HepG2 (cell line): Measurements from ENCODE around the gene SOX8. TPM values are rescaled to one million over a fixed set of nuclear protein-coding genes. Genes with fewer than 3 reads are reported as not detected.

ENCODE experiments used
- ATAC-seq: fragments of 200-7000 bp; cut with Tn5 transposase; 3 replicates; pipeline ENCODE4 v1.9.1; 2020; ENCODE audit warnings: mild to moderate bottlenecking, moderate library complexity
- BruUV-seq: library from RNA; stranded (reverse); fragments of 400-500 nt; replicated peaks from 2 replicates; lab custom pipeline; 2021; lab: Mats Ljungman, UMichigan
- CTCF ChIA-PET: fragments of 300-600 bp; formaldehyde crosslinking; extraction: SDS; loops from one replicate; lab custom pipeline; 2021; ENCODE audit warnings: low total read pairs, inconsistent platforms, low intra/inter-chr PET ratio; lab: Yijun Ruan, JAX
- POLR2A ChIA-PET: fragments of 350-600 bp; sonication (Branson Sonifier 250); formaldehyde crosslinking; loops from one replicate; lab custom pipeline; 2020; ENCODE audit warnings: antibody characterized with exemption, inconsistent platforms; lab: Yijun Ruan, JAX
- DNase-seq: peaks from one replicate; pipeline ENCODE4 v3.0.0-alpha.2; 2015; ENCODE audit warnings: low spot score
- FAIRE-seq: peaks from 3 replicates; lab custom pipeline; 2011; peaks lifted over from hg19 to GRCh38; lab: Jason Lieb, UNC
- H2AFZ ChIP-seq: one replicate; pipeline ENCODE4 v1.6.1; 2011; ENCODE audit warnings: low read length, inconsistent platforms
- H3K27ac ChIP-seq: fragments of 300-600 bp; 3 replicates; pipeline ENCODE4 v1.8.0; 2011; ENCODE audit warnings: mixed run types, mild to moderate bottlenecking, mixed read lengths, low read length, inconsistent platforms; ENCODE audit not compliant: insufficient read depth; ENCODE audit errors: extremely low read length
- H3K27me3 ChIP-seq, 2 experiments: fragments of 200-600 bp in 1 of 2; 2 replicates in 1 of 2; 3 replicates in 1 of 2; pipeline versions ENCODE4 v1.6.0 to v1.8.0; 2011; ENCODE audit warnings: low read length in 2 of 2, mild to moderate bottlenecking in 2 of 2, moderate library complexity in 2 of 2, inconsistent platforms in 1 of 2; ENCODE audit not compliant: insufficient read depth in 2 of 2, control insufficient read depth in 1 of 2
- H3K36me3 ChIP-seq, 2 experiments: fragments of 200-600 bp in 1 of 2; replicated peaks in 1 of 2; 2 replicates in 1 of 2; 3 replicates in 1 of 2; pipeline versions ENCODE4 v1.5.1 to v1.8.0; 2011; ENCODE audit warnings: low read length in 2 of 2, inconsistent platforms in 1 of 2; ENCODE audit not compliant: insufficient read depth in 2 of 2, control insufficient read depth in 1 of 2
- H3K4me1 ChIP-seq: 2 replicates; pipeline ENCODE4 v1.5.1; 2012; ENCODE audit warnings: low read length, inconsistent platforms; ENCODE audit not compliant: insufficient read depth
- H3K4me2 ChIP-seq: 2 replicates; pipeline ENCODE4 v1.6.0; 2011; ENCODE audit warnings: low read depth, low read length, inconsistent platforms
- H3K4me3 ChIP-seq, 3 experiments: fragments of 200-600 bp in 1 of 3; sonication (generic), shearing (Covaris generic) in 1 of 3; replicated peaks in 1 of 3; 2 replicates each; pipeline ENCODE4 v1.5.1; 2011 to 2016; ENCODE audit warnings: low read length in 3 of 3, inconsistent platforms in 2 of 3, low read depth in 2 of 3, mild to moderate bottlenecking in 2 of 3, control low read depth in 1 of 3, mixed read lengths in 1 of 3; ENCODE audit not compliant: insufficient read depth in 1 of 3
- H3K79me2 ChIP-seq: one replicate; pipeline ENCODE4 v1.6.1; 2011; ENCODE audit warnings: low read length, inconsistent platforms; ENCODE audit not compliant: insufficient read depth
- H3K9ac ChIP-seq: 2 replicates; pipeline ENCODE4 v1.6.0; 2011; ENCODE audit warnings: mild to moderate bottlenecking, low read depth, low read length, inconsistent platforms; ENCODE audit not compliant: insufficient read depth
- H3K9me3 ChIP-seq: 2 replicates; pipeline ENCODE4 v1.5.1; 2012; ENCODE audit warnings: mild to moderate bottlenecking, low read length
- H4K20me1 ChIP-seq: 2 replicates; pipeline ENCODE4 v1.6.0; 2011; ENCODE audit warnings: inconsistent platforms, mild to moderate bottlenecking, low read length, moderate library complexity; ENCODE audit not compliant: insufficient read depth
- AGO1 ChIP-seq: fragments of 200-400 bp; formaldehyde crosslinking; IDR thresholded peaks from 2 replicates; pipeline ENCODE4 v1.6.1; 2017; ENCODE audit warnings: mild to moderate bottlenecking, low read depth, low read length, moderate library complexity; ENCODE audit not compliant: poor library complexity, severe bottlenecking
- CREB1 ChIP-seq, 2 experiments: fragments of 450-650 bp in 1 of 2; IDR thresholded peaks; 2 replicates each; pipeline ENCODE4 v1.6.1; 2016 to 2017; ENCODE audit warnings: control low read depth in 1 of 2, mild to moderate bottlenecking in 1 of 2, missing compliant biosample characterization in 1 of 2, missing genetic modification characterization in 1 of 2
- EEA1 ChIP-seq: sonication (generic); formaldehyde crosslinking; IDR thresholded peaks from 2 replicates; pipeline ENCODE4 v1.5.1; 2020; ENCODE audit warnings: mild to moderate bottlenecking, missing genetic modification reagents, borderline replicate concordance
- KDM5A ChIP-seq: fragments of 200-600 bp; sonication (generic); IDR thresholded peaks from 2 replicates; pipeline ENCODE4 v1.7.0; 2018; ENCODE audit warnings: antibody characterized with exemption, mild to moderate bottlenecking, low read length, borderline replicate concordance
- MAFG ChIP-seq: sonication (generic); formaldehyde crosslinking; IDR thresholded peaks from 2 replicates; pipeline ENCODE4 v1.5.1; 2020; ENCODE audit warnings: mild to moderate bottlenecking, missing genetic modification reagents
- MTF2 ChIP-seq: sonication (generic); formaldehyde crosslinking; IDR thresholded peaks from 2 replicates; pipeline ENCODE4 v1.5.0; 2020; ENCODE audit warnings: missing genetic modification reagents, borderline replicate concordance
- PCBP1 ChIP-seq: fragments of 200-400 bp; formaldehyde crosslinking; IDR thresholded peaks from 2 replicates; pipeline ENCODE4 v1.6.1; 2017; ENCODE audit warnings: mild to moderate bottlenecking, low read depth, low read length, borderline replicate concordance
- PHF20 ChIP-seq: sonication (generic); formaldehyde crosslinking; IDR thresholded peaks from 2 replicates; pipeline ENCODE4 v1.5.0; 2020; ENCODE audit warnings: mild to moderate bottlenecking, missing genetic modification reagents
- PITX1 ChIP-seq: sonication (generic); formaldehyde crosslinking; IDR thresholded peaks from 2 replicates; pipeline ENCODE4 v1.5.1; 2020; ENCODE audit warnings: mild to moderate bottlenecking, missing genetic modification reagents
- SOX5 ChIP-seq: IDR thresholded peaks from 2 replicates; pipeline ENCODE4 v1.6.1; 2016; ENCODE audit warnings: borderline replicate concordance
- THRA ChIP-seq: sonication (generic); formaldehyde crosslinking; IDR thresholded peaks from 2 replicates; pipeline ENCODE4 v1.4.0; 2020; ENCODE audit warnings: missing genetic modification reagents, borderline replicate concordance
- ZFX ChIP-seq: sonication (generic); formaldehyde crosslinking; IDR thresholded peaks from 2 replicates; pipeline ENCODE4 v1.4.0; 2020; ENCODE audit warnings: mild to moderate bottlenecking, low read depth, missing genetic modification reagents, moderate library complexity
- ZNF160 ChIP-seq: sonication (generic); formaldehyde crosslinking; IDR thresholded peaks from 2 replicates; pipeline ENCODE4 v1.8.0; 2022; ENCODE audit warnings: mild to moderate bottlenecking, inconsistent platforms, missing genetic modification reagents
- ZNF430 ChIP-seq: sonication (generic); formaldehyde crosslinking; IDR thresholded peaks from 2 replicates; pipeline ENCODE4 v1.9.0; 2021; ENCODE audit warnings: mild to moderate bottlenecking, missing genetic modification reagents
- ZNF446 ChIP-seq: sonication (generic); formaldehyde crosslinking; IDR thresholded peaks from 2 replicates; pipeline ENCODE4 v1.5.0; 2020; ENCODE audit warnings: mild to moderate bottlenecking, missing genetic modification reagents
- ZNF570 ChIP-seq: sonication (generic); formaldehyde crosslinking; IDR thresholded peaks from 2 replicates; pipeline ENCODE4 v1.4.0; 2020; ENCODE audit warnings: mild to moderate bottlenecking, missing genetic modification reagents, borderline replicate concordance
- ZNF784 ChIP-seq: sonication (generic); formaldehyde crosslinking; IDR thresholded peaks from 2 replicates; pipeline ENCODE4 v1.5.1; 2020; ENCODE audit warnings: missing genetic modification reagents, mild to moderate bottlenecking, borderline replicate concordance
- WGBS: methylation state at CpG from one replicate; pipeline ENCODE4 v1.1.6; 2017; ENCODE audit warnings: low lambda C conversion rate; 5-methylcytosine and 5-hydroxymethylcytosine counted together
- in situ Hi-C: cut with HindIII; loops from 2 replicates; pipeline ENCODE4 v1.10.0; 2017; ENCODE audit warnings: low pct_unique_long_range_greater_than_20kb; ENCODE audit not compliant: extremely low pct_ligation_motif_present
- intact Hi-C: fragments of 100-400 bp; cut with micrococcal nuclease; formaldehyde crosslinking; loops from one replicate; pipeline ENCODE4 v1.10.0; 2022; ENCODE audit not compliant: unreplicated experiment
- polyA plus RNA-seq, 8 experiments: library from polyadenylated mRNA; depleted of rRNA in 3 of 8; stranded (reverse) in 7 of 8; unstranded in 1 of 8; fragments of >200 nt; fragmentation: Illumina TruSeq in 4 of 8; extraction: Trizol in 4 of 8; gene quantifications; 2 replicates each; pipeline versions ENCODE4 v1.2.1 to v1.2.3, GENCODE V29; 2011 to 2016; ENCODE audit warnings: low read depth in 4 of 8, missing spikeins in 1 of 8, mixed read lengths in 1 of 8; ENCODE audit not compliant: insufficient read depth in 1 of 8
- total RNA-seq, 5 experiments: library from RNA; depleted of rRNA; stranded (reverse); fragments of >200 nt; fragmentation: Illumina TruSeq; extraction: Trizol; gene quantifications; 2 replicates each; pipeline ENCODE4 v1.2.3, GENCODE V29; 2016; ENCODE audit warnings: low read depth in 1 of 5
- TF ChIP-seq, protein P1 (sequence below): sonication (generic); formaldehyde crosslinking; IDR thresholded peaks from 2 replicates; pipeline ENCODE4 v1.4.0; 2020; ENCODE audit warnings: missing genetic modification reagents

SOX8 gene
- total and polyA plus RNA-seq, 2 of the 13 experiments (the other 11 are each of a cell fraction or from before 2014, with no cell fraction given): 0.20 to 0.28 TPM

- TF ChIP-seq ZNF784 (CRISPR knock-in tag): no peak
These were observed 2.4 kb upstream of the SOX8 start (continued) for GRCh38 chr16:979147-979546.

DNA sequence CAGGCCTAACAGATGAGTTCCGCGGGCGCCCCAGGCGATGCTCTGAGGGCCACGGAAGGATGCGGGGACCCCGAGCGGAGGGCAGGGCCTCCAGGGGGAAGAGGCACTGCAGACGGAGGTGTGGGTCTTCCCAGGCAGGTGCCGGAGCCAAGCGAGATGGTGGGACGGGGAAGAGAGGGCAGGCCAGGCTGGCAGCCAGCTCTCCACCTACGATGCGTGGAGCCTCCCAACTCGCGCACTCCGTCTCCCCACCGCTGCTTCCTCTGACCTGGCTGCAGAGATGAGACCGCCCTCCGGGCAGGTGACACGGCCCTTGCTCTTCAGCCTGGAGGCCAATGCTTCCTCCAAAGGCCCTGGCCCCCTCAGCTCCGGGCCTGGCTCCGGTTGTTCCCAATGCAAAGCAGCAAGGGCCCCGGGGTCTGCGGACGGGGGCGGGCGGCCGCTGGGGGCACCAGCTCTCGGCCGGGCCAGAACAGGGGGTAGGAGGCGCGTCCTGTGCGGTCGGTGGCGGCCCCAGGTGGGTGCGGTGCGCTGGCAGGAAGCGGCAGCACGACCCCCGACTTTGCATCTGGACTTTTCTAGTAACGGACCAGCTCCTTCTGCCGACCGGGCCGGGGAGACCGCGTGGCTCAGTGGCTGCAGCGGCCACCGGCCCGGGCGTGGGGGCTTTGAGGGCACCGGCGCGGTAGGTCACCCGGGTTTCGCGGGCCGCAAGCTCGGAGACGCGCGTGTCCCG lies 1.5 kb upstream of the SOX8 start:
- BruUV-seq: no TSS peak
- 32% methylated on average over 16 of the region's 63 CpGs for WGBS
- Histone ChIP-seq H3K27ac (no peak overlapping the region), H3K4me1 (peaks cover 23% of the 10 kb centered on the region), H3K36me3 (no peaks in the 10 kb centered on the region), H4K20me1 (no peaks in the 10 kb centered on the region), H2AFZ (no peak overlapping the region), H3K9me3 (no peaks in the 10 kb centered on the region), H3K9ac (no peak overlapping the region), H3K4me2 (peak overlapping the region; percentile 76), H3K27me3 (peaks cover 20 to 85% of the 10 kb centered on the region in 2 experiments), H3K79me2 (no peaks in the 10 kb centered on the region), H3K4me3 (peak overlapping the region; percentile 40 to 65 (median 40); a peak in 4 of 6 replicates)
- POLR2A ChIA-PET: interaction anchor here (3.6 kb wide), 1 partner anchor 8 kb away, joined by 38 read pairs; the partner anchor contains the start of gene LMF1
- FAIRE-seq (no peak), DNase-seq (no peak), ATAC-seq (peak; percentile 8; the same call in 1 of the 3 replicates)
- intact Hi-C loops (no loop called here), in situ Hi-C loops (no loop called here)
- CTCF ChIA-PET: no interaction called here
- 0 out of 2 replicates have a peak, but pooled peaks have one; percentile 12 for TF ChIP-seq ZFX (CRISPR knock-in tag)
- TF ChIP-seq AGO1: no peak
- TF ChIP-seq SOX5 (CRISPR knock-in tag): no peak
- no peak for TF ChIP-seq THRA (CRISPR knock-in tag)
- TF ChIP-seq PHF20 (CRISPR knock-in tag): no peak
- TF ChIP-seq CREB1 (IDR thresholded peaks at IDR 0.05): no peak
- no peak for TF ChIP-seq CREB1 (CRISPR knock-in tag; IDR thresholded peaks at IDR 0.05)
- TF ChIP-seq KDM5A: no peak
- TF ChIP-seq PCBP1: no peak
- TF ChIP-seq, protein P1, sequence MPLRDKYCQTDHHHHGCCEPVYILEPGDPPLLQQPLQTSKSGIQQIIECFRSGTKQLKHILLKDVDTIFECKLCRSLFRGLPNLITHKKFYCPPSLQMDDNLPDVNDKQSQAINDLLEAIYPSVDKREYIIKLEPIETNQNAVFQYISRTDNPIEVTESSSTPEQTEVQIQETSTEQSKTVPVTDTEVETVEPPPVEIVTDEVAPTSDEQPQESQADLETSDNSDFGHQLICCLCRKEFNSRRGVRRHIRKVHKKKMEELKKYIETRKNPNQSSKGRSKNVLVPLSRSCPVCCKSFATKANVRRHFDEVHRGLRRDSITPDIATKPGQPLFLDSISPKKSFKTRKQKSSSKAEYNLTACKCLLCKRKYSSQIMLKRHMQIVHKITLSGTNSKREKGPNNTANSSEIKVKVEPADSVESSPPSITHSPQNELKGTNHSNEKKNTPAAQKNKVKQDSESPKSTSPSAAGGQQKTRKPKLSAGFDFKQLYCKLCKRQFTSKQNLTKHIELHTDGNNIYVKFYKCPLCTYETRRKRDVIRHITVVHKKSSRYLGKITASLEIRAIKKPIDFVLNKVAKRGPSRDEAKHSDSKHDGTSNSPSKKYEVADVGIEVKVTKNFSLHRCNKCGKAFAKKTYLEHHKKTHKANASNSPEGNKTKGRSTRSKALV: 0 out of 2 replicates have a peak, but pooled peaks have one; percentile 34
- TF ChIP-seq MTF2 (CRISPR knock-in tag): peak; percentile 84; the same call in 1 of the 2 replicates
- TF ChIP-seq PITX1 (CRISPR knock-in tag): no peak
- no peak for TF ChIP-seq ZNF160 (CRISPR knock-in tag)
- TF ChIP-seq MAFG: no peak
- TF ChIP-seq EEA1 (CRISPR knock-in tag): no peak
- no peak for TF ChIP-seq ZNF446 (CRISPR knock-in tag)
- no peak for TF ChIP-seq ZNF570 (CRISPR knock-in tag)
- TF ChIP-seq ZNF430 (CRISPR knock-in tag): no peak
